GM12875 (cell line): ENCODE data around the gene LHFPL6.

Source experiments
- H3K4me3 ChIP-seq: one replicate; pipeline ENCODE4 v1.5.1; 2011; ENCODE audit warnings: low read depth, low read length, control low read depth
- CTCF ChIP-seq: IDR thresholded peaks from 2 replicates; pipeline ENCODE4 v1.5.1; 2011; ENCODE audit warnings: low read depth, mild to moderate bottlenecking, control low read depth, inconsistent platforms, low read length, moderate library complexity, borderline replicate concordance; ENCODE audit not compliant: insufficient read depth

The LHFPL6 gene

GRCh38 chr13:39603424-39603947 lies 493 bp upstream of the LHFPL6 start:
- no peak for TF ChIP-seq CTCF
- H3K4me3 ChIP-seq: peak overlapping the region; percentile 70

GRCh38 chr13:39602277-39602613 lies 748 bp downstream of the LHFPL6 start:
- TF ChIP-seq CTCF: no peak
- peak overlapping the region; percentile 70 for H3K4me3 ChIP-seq

GRCh38 chr13:39601636-39602035 lies 1.4 kb downstream of the LHFPL6 start:
- H3K4me3 ChIP-seq: no peak overlapping the region
- no peak for TF ChIP-seq CTCF

- no peak for TF ChIP-seq CTCF
- H3K4me3 ChIP-seq: no peak overlapping the region
These were observed 2.2 kb downstream of the LHFPL6 start for GRCh38 chr13:39600766-39601165.

- TF ChIP-seq CTCF: no peak
- no peak overlapping the region for H3K4me3 ChIP-seq
These were observed 3.2 kb downstream of the LHFPL6 start for GRCh38 chr13:39599842-39600241.

- TF ChIP-seq CTCF: no peak
- no peak overlapping the region for H3K4me3 ChIP-seq
These were observed 4.0 kb downstream of the LHFPL6 start for GRCh38 chr13:39599012-39599411.

- no peak for TF ChIP-seq CTCF
- H3K4me3 ChIP-seq: no peak overlapping the region
These were observed 5.2 kb downstream of the LHFPL6 start for GRCh38 chr13:39597838-39598237.
